Lung (tissue), 12 donors: ENCODE data around the gene SPPL2C. TPM values are rescaled to one million over a fixed set of nuclear protein-coding genes. Genes with fewer than 3 reads are reported as not detected.

Experiments used
- ATAC-seq: fragments of 200-7000 bp; cut with Tn5 transposase; one replicate; pipeline ENCODE4 v1.9.1; 2020; ENCODE audit warnings: moderate number of reproducible peaks; ENCODE audit not compliant: insufficient read depth, low FRiP score
- DNase-seq, 3 donors: peaks; one replicate each; pipeline ENCODE4 v3.0.0-alpha.2; 2013 to 2017
- H3K27ac ChIP-seq, 2 donors: one replicate each; pipeline ENCODE4 v1.5.1; 2013; ENCODE audit warnings: mild to moderate bottlenecking in 2 of 2, moderate library complexity in 2 of 2, control low read depth in 1 of 2, inconsistent platforms in 1 of 2, low read depth in 1 of 2, low read length in 1 of 2
- H3K27me3 ChIP-seq, 3 donors: one replicate each; pipeline ENCODE4 v1.5.1; 2013; ENCODE audit warnings: low read length in 2 of 3; ENCODE audit not compliant: control insufficient read depth in 3 of 3, insufficient read depth in 3 of 3
- H3K36me3 ChIP-seq, 4 donors: one replicate each; pipeline ENCODE4 v1.5.1; 2013; ENCODE audit warnings: low read length in 4 of 4, mild to moderate bottlenecking in 1 of 4, moderate library complexity in 1 of 4; ENCODE audit not compliant: control insufficient read depth in 4 of 4, insufficient read depth in 4 of 4
- H3K4me1 ChIP-seq, 5 donors: one replicate each; pipeline ENCODE4 v1.5.1; 2013; ENCODE audit warnings: low read length in 5 of 5, mild to moderate bottlenecking in 2 of 5, moderate library complexity in 1 of 5; ENCODE audit not compliant: control insufficient read depth in 5 of 5, insufficient read depth in 5 of 5
- H3K4me3 ChIP-seq: one replicate; pipeline ENCODE4 v1.5.1; 2013; ENCODE audit warnings: mild to moderate bottlenecking, control low read depth, moderate library complexity
- H3K9ac ChIP-seq, 2 donors: one replicate each; pipeline ENCODE4 v1.5.1; 2013; ENCODE audit warnings: low read length in 2 of 2, control low read depth in 1 of 2; ENCODE audit not compliant: insufficient read depth in 1 of 2
- H3K9me3 ChIP-seq, 4 donors: one replicate each; pipeline ENCODE4 v1.5.1; 2013; ENCODE audit warnings: low read length in 3 of 4, mild to moderate bottlenecking in 1 of 4, moderate library complexity in 1 of 4; ENCODE audit not compliant: control insufficient read depth in 4 of 4, insufficient read depth in 3 of 4
- WGBS, 2 donors: extraction: QIAGEN DNeasy Blood & Tissue Kit; methylation state at CpG; one replicate each; pipeline ENCODE4 v1.1.7; 2013; 5-methylcytosine and 5-hydroxymethylcytosine counted together
- polyA plus RNA-seq, 2 donors: library from polyadenylated mRNA; stranded (reverse); fragments of 200-250 nt; gene quantifications; one replicate each; pipeline ENCODE4 v1.2.1, GENCODE V29; 2013
- total RNA-seq, 2 donors: library from RNA; depleted of rRNA in 1 of 2; stranded (reverse); fragments of >200 nt in 1 of 2; gene quantifications; one replicate each; pipeline ENCODE4 v1.2.1, GENCODE V29; 2014 to 2021
- TF ChIP-seq, protein P1 (sequence below): IDR thresholded peaks from 2 replicates; pipeline ENCODE4 v1.5.1; 2012; ENCODE audit warnings: mild to moderate bottlenecking; ENCODE audit errors: control extremely low read depth, extremely low read depth
- donor health status: control.
- donor health status: control.
- donor health status: Bipolar disorder and iron deficiency.
- donor health status: healthy.
- donor health status: DM: yes; HTN: yes; CAD: no.

Gene SPPL2C
- total and polyA plus RNA-seq, 4 donors: not detected

DNA sequence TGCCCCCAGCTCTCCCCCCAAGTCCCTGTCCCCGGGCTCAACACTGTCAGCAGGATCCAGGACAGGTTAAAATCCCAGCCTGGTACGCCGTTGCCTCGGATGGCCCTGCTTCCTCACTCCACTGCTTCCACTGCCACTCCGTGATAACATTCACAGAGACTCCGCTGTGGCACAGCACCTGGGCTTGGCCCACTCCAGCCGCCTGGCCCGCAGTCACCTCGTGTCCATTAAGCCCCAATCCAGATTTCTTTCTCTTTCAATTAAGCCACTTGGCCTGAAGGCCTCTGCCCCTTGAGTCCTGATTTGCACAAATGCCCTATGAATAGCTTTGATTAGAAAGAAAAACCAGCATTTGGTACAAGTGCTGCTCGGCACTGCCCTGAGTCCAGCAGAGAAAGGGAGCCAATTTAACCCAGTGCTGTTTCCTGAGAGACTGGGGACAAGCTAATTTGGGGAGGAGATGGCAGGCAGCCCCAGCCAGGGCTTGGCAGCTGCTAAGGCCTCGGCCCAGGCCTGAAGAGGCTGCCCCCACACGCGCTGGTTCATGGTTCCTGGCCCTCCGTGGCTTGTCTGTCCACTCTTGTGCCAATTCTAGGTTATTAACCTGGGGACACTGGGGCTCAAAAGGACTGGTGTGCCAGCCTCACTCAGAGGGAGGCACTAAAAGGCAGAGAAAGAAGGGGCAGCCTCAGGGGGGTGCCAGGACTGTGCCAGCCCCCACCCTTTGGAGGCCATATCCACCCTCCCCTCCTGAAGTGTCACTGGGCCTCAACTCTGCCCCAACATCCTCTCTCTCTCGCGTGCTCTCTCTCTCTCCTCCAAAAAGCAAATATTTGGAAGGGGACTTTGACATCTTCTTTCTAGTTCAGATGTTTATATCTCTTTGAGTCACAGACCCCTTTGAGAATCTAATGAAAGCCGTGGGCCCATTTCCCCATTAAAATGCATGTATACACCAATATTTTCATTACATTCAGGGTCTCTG, 29.8 kb upstream of the SPPL2C start:
- no peak for ATAC-seq
- H3K36me3 ChIP-seq: no peaks in the 10 kb centered on the region
- 80 to 82% methylated on average over 17 of the region's 17 CpGs for WGBS, 2 donors
- TF ChIP-seq, protein P1, sequence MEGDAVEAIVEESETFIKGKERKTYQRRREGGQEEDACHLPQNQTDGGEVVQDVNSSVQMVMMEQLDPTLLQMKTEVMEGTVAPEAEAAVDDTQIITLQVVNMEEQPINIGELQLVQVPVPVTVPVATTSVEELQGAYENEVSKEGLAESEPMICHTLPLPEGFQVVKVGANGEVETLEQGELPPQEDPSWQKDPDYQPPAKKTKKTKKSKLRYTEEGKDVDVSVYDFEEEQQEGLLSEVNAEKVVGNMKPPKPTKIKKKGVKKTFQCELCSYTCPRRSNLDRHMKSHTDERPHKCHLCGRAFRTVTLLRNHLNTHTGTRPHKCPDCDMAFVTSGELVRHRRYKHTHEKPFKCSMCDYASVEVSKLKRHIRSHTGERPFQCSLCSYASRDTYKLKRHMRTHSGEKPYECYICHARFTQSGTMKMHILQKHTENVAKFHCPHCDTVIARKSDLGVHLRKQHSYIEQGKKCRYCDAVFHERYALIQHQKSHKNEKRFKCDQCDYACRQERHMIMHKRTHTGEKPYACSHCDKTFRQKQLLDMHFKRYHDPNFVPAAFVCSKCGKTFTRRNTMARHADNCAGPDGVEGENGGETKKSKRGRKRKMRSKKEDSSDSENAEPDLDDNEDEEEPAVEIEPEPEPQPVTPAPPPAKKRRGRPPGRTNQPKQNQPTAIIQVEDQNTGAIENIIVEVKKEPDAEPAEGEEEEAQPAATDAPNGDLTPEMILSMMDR: no peak
- H3K4me1 ChIP-seq: peaks cover 0 to 2% (median 0%) of the 10 kb centered on the region in 5 donors
- no peak for DNase-seq
- H3K9me3 ChIP-seq: no peaks in the 10 kb centered on the region
- H3K27me3 ChIP-seq: peaks cover 0 to 4% (median 0%) of the 10 kb centered on the region in 3 donors
- H3K27ac ChIP-seq: no peak overlapping the region
- no peak overlapping the region for H3K9ac ChIP-seq
- H3K4me3 ChIP-seq: no peak overlapping the region

DNA sequence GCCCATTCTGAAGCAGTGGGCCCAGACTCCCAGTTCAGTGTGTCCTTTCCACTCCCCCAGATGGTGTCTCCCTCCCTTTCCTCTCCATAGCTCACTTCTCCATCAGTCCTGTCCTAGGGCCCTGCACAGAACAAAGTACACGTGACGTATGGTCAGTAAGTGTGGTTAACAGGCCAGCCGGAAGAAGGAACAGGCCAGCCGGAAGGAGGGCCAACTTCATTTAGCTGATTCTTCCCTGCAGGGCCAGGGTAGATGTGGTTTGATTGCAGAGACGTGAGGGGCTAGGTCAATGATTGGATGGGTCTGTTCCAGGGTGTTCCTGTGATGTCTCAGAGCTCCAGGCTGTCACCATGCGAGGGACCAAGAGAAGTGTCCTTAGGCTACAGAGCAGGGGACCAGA, 28.9 kb upstream of the SPPL2C start:
- Histone ChIP-seq H3K27ac (no peak overlapping the region), H3K9ac (no peak overlapping the region), H3K4me3 (no peak overlapping the region), H3K36me3 (no peaks in the 10 kb centered on the region), H3K27me3 (peaks cover 0 to 7% (median 0%) of the 10 kb centered on the region in 3 donors), H3K9me3 (no peaks in the 10 kb centered on the region), H3K4me1 (peaks cover 0 to 2% (median 0%) of the 10 kb centered on the region in 5 donors)
- DNase-seq (no peak), ATAC-seq (peak; percentile 17)
- WGBS, 2 donors: 82 to 86% methylated on average over 6 of the region's 6 CpGs
- TF ChIP-seq, protein P1: no peak

DNA sequence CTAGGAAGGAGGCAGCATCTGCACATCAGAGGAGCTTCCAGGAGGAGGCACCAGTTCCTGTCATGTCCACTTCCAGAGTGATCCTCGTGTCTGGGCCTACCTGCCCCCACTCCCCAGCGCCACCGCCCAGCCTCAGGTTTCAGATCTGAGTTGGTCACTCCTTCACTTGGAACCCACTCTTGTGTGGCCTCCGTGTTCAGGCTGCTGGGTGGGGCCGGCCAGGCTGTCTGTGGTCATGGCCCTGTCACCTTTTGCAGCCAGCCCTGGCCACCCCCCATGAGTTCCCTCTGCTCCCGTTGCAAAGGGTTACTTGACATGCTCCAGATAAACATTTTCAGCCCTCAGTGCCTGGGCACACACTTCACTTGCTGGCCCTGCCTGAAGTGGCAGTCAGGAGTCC, 26.6 kb upstream of the SPPL2C start:
- Histone ChIP-seq H3K9ac (no peak overlapping the region), H3K36me3 (no peaks in the 10 kb centered on the region), H3K27me3 (peaks cover 0 to 8% (median 0%) of the 10 kb centered on the region in 3 donors), H3K4me3 (no peak overlapping the region), H3K4me1 (peaks cover 0 to 2% (median 0%) of the 10 kb centered on the region in 5 donors), H3K9me3 (no peaks in the 10 kb centered on the region), H3K27ac (no peak overlapping the region)
- no peak for ATAC-seq
- WGBS, 2 donors: 53 to 57% methylated on average over 3 to 6 of the region's 6 CpGs
- DNase-seq: no peak
- TF ChIP-seq, protein P1: no peak
